Neural progenitor cell (in vitro differentiated cells): ENCODE data around the gene ZSCAN9. TPM values are rescaled to one million over a fixed set of nuclear protein-coding genes. Genes with fewer than 3 reads are reported as not detected.

Experiments
- DNase-seq: peaks from one replicate; pipeline ENCODE4 v3.0.0-alpha.2; 2016; ENCODE audit warnings: low spot score
- H2AFZ ChIP-seq: fragments of 200-600 bp; sonication (generic); replicated peaks from 2 replicates; pipeline ENCODE4 v1.6.1; 2016; ENCODE audit warnings: antibody characterized with exemption
- H3F3A ChIP-seq: fragments of 200-600 bp; sonication (generic); 2 replicates; pipeline ENCODE4 v1.6.1; 2016; ENCODE audit warnings: antibody characterized with exemption, low read depth
- H3K27ac ChIP-seq: fragments of 200-600 bp; sonication (generic); 2 replicates; pipeline ENCODE4 v1.5.1; 2016; ENCODE audit warnings: mild to moderate bottlenecking
- H3K27me3 ChIP-seq: fragments of 200-600 bp; sonication (generic); 2 replicates; pipeline ENCODE4 v1.6.1; 2016; ENCODE audit warnings: mild to moderate bottlenecking, moderate library complexity
- H3K36me3 ChIP-seq: fragments of 200-600 bp; sonication (generic); 2 replicates; pipeline ENCODE4 v1.5.1; 2016
- H3K4me1 ChIP-seq: fragments of 200-600 bp; sonication (generic); 2 replicates; pipeline ENCODE4 v1.6.1; 2016; ENCODE audit warnings: mixed run types
- H3K4me2 ChIP-seq: fragments of 200-600 bp; sonication (generic); 2 replicates; pipeline ENCODE4 v1.6.1; 2016
- H3K4me3 ChIP-seq: fragments of 200-600 bp; sonication (generic); 2 replicates; pipeline ENCODE4 v1.5.1; 2016
- H3K79me2 ChIP-seq: fragments of 200-600 bp; sonication (generic); 2 replicates; pipeline ENCODE4 v1.6.1; 2016; ENCODE audit warnings: low read depth
- H3K9ac ChIP-seq: fragments of 200-600 bp; sonication (generic); 2 replicates; pipeline ENCODE4 v1.6.1; 2016
- H3K9me3 ChIP-seq: fragments of 200-600 bp; sonication (generic); 2 replicates; pipeline ENCODE4 v1.5.1; 2016; ENCODE audit warnings: low read depth
- H4K20me1 ChIP-seq: fragments of 200-600 bp; sonication (generic); 2 replicates; pipeline ENCODE4 v1.6.1; 2016; ENCODE audit warnings: low read depth
- H3K27ac Mint-ChIP-seq: 3 replicates; pipeline ENCODE4 v1.8.0; 2021; ENCODE audit warnings: mixed read lengths
- H3K27me3 Mint-ChIP-seq: 2 replicates; pipeline ENCODE4 v1.8.0; 2022; ENCODE audit warnings: low read depth, mild to moderate bottlenecking, inconsistent platforms, moderate library complexity, mixed read lengths; ENCODE audit not compliant: insufficient read depth
- H3K36me3 Mint-ChIP-seq: 3 replicates; pipeline ENCODE4 v1.8.0; 2021; ENCODE audit warnings: mixed read lengths
- H3K4me1 Mint-ChIP-seq: 3 replicates; pipeline ENCODE4 v1.8.0; 2021; ENCODE audit warnings: mixed read lengths
- H3K4me3 Mint-ChIP-seq: 3 replicates; pipeline ENCODE4 v1.8.0; 2021; ENCODE audit warnings: mild to moderate bottlenecking, moderate library complexity, mixed read lengths
- H3K9me3 Mint-ChIP-seq: 3 replicates; pipeline ENCODE4 v1.8.0; 2020; ENCODE audit warnings: mixed read lengths
- EZH2 ChIP-seq: fragments of 200-600 bp; sonication (generic); IDR thresholded peaks from 2 replicates; pipeline ENCODE4 v1.6.1; 2017; ENCODE audit warnings: antibody characterized with exemption, mild to moderate bottlenecking, moderate library complexity
- EZH2phosphoT487 ChIP-seq: fragments of 200-600 bp; sonication (generic); IDR thresholded peaks from 2 replicates; pipeline ENCODE4 v1.6.1; 2017; ENCODE audit warnings: antibody characterized with exemption
- total RNA-seq: library from RNA; depleted of rRNA; stranded (reverse); fragments of >200 nt; gene quantifications from 2 replicates; pipeline ENCODE4 v1.2.3, GENCODE V29; 2015; ENCODE audit warnings: low replicate concordance
- TF ChIP-seq, protein P1 (sequence below): fragments of 200-600 bp; sonication (generic); IDR thresholded peaks from 2 replicates; pipeline ENCODE4 v1.5.1; 2017; ENCODE audit warnings: antibody characterized with exemption, mild to moderate bottlenecking

Gene ZSCAN9
- total RNA-seq, 1 donor from 2014 or later, result 34.6 TPM

- no peaks in the 10 kb centered on the region for H3K9me3 Mint-ChIP-seq
- H3K4me3 Mint-ChIP-seq, result peak overlapping the region; percentile 96
- H2AFZ ChIP-seq, result no peak overlapping the region
- H3K27ac ChIP-seq, result no peak overlapping the region
- peak overlapping the region; percentile 88 for H3K4me3 ChIP-seq
- peak overlapping the region; percentile 89 for H3K27ac Mint-ChIP-seq
- DNase-seq, result no peak
- H3F3A ChIP-seq, result peaks cover 7% of the 10 kb centered on the region
- peak overlapping the region; percentile 92 for H3K4me2 ChIP-seq
- peaks cover 14% of the 10 kb centered on the region for H3K4me1 ChIP-seq
- no peaks in the 10 kb centered on the region for H3K36me3 ChIP-seq
- H3K36me3 Mint-ChIP-seq, result peaks cover 22% of the 10 kb centered on the region
- H3K9me3 ChIP-seq, result no peaks in the 10 kb centered on the region
- peaks cover 4% of the 10 kb centered on the region for H3K27me3 Mint-ChIP-seq
- peaks cover 25% of the 10 kb centered on the region for H3K79me2 ChIP-seq
- peaks cover 10% of the 10 kb centered on the region for H3K4me1 Mint-ChIP-seq
- peaks cover 6% of the 10 kb centered on the region for H3K27me3 ChIP-seq
- TF ChIP-seq, protein P1, sequence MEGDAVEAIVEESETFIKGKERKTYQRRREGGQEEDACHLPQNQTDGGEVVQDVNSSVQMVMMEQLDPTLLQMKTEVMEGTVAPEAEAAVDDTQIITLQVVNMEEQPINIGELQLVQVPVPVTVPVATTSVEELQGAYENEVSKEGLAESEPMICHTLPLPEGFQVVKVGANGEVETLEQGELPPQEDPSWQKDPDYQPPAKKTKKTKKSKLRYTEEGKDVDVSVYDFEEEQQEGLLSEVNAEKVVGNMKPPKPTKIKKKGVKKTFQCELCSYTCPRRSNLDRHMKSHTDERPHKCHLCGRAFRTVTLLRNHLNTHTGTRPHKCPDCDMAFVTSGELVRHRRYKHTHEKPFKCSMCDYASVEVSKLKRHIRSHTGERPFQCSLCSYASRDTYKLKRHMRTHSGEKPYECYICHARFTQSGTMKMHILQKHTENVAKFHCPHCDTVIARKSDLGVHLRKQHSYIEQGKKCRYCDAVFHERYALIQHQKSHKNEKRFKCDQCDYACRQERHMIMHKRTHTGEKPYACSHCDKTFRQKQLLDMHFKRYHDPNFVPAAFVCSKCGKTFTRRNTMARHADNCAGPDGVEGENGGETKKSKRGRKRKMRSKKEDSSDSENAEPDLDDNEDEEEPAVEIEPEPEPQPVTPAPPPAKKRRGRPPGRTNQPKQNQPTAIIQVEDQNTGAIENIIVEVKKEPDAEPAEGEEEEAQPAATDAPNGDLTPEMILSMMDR, result no peak
- TF ChIP-seq EZH2 (no peak), EZH2phosphoT487 (no peak)
- no peak overlapping the region for H3K9ac ChIP-seq
- H4K20me1 ChIP-seq, result peaks cover 6% of the 10 kb centered on the region
These were observed 55.7 kb downstream of the ZSCAN9 start for GRCh38 chr6:28280595-28281287.

GRCh38 chr6:28281288-28282064 lies 56.4 kb downstream of the ZSCAN9 start, which contains the start of gene PGBD1:
TSS of gene PGBD1 (plus strand) at chr6:28281572. CDS start at chr6:28283814, 2,242 bp downstream.
- H3K4me2 ChIP-seq, result peak within 1 kb of the TSS; percentile 92
- peaks cover 3% of the 10 kb centered on the region for H3K27me3 Mint-ChIP-seq
- peaks cover 25% of the 10 kb centered on the region for H3K79me2 ChIP-seq
- peaks cover 6% of the 10 kb centered on the region for H4K20me1 ChIP-seq
- peak within 1 kb of the TSS; percentile 77 for H3K9ac ChIP-seq
- H3K9me3 ChIP-seq, result no peaks in the 10 kb centered on the region
- DNase-seq, result peak; percentile 95
- H3K4me3 ChIP-seq, result peak within 1 kb of the TSS; percentile 88
- H3K27me3 ChIP-seq, result peaks cover 6% of the 10 kb centered on the region
- peaks cover 7% of the 10 kb centered on the region for H3F3A ChIP-seq
- peaks cover 18% of the 10 kb centered on the region for H3K36me3 Mint-ChIP-seq
- peak within 1 kb of the TSS; percentile 96 for H3K4me3 Mint-ChIP-seq
- no peak within 1 kb of the TSS for H3K27ac ChIP-seq
- H3K27ac Mint-ChIP-seq, result peak within 1 kb of the TSS; percentile 89
- H3K4me1 Mint-ChIP-seq, result peaks cover 10% of the 10 kb centered on the region
- H3K9me3 Mint-ChIP-seq, result no peaks in the 10 kb centered on the region
- no peaks in the 10 kb centered on the region for H3K36me3 ChIP-seq
- TF ChIP-seq EZH2, result peak; percentile 38
- no peak for TF ChIP-seq EZH2phosphoT487
- H3K4me1 ChIP-seq, result peaks cover 14% of the 10 kb centered on the region
- H2AFZ ChIP-seq, result peak within 1 kb of the TSS; percentile 93

DNA sequence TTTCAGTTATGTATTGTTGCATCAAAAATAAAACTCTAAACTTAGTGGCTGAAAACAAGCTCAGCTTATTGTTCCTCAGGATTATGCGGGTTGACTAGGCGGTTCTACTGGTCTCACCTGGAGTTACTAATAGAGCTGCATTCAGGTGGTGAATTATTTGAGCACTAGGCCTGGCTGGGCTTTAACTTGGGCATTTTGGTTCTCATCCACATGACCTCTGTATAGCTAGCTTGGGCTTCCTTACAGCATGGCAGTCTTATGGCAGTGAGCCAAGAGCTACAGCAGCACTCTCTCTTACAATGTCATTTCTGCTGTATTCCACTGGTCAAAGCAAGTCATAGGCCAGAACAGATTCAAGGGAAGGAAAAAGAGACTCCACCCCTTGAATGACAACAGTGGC lies 57.9 kb downstream of the ZSCAN9 start:
- peaks cover 25% of the 10 kb centered on the region for H3K79me2 ChIP-seq
- H2AFZ ChIP-seq, result no peak overlapping the region
- TF ChIP-seq, protein P1, result no peak
- TF ChIP-seq EZH2phosphoT487 (no peak), EZH2 (no peak)
- H3K4me3 Mint-ChIP-seq, result peak overlapping the region; percentile 96
- H3K9me3 ChIP-seq, result no peaks in the 10 kb centered on the region
- peak overlapping the region; percentile 92 for H3K4me2 ChIP-seq
- H3K9ac ChIP-seq, result no peak overlapping the region
- peaks cover 6% of the 10 kb centered on the region for H4K20me1 ChIP-seq
- peaks cover 10% of the 10 kb centered on the region for H3K4me1 Mint-ChIP-seq
- peaks cover 6% of the 10 kb centered on the region for H3K27me3 ChIP-seq
- peaks cover 6% of the 10 kb centered on the region for H3K36me3 ChIP-seq
- no peak for DNase-seq
- peak overlapping the region; percentile 88 for H3K4me3 ChIP-seq
- H3K9me3 Mint-ChIP-seq, result no peaks in the 10 kb centered on the region
- peaks cover 14% of the 10 kb centered on the region for H3K4me1 ChIP-seq
- H3K27me3 Mint-ChIP-seq, result no peaks in the 10 kb centered on the region
- H3K27ac ChIP-seq, result no peak overlapping the region
- H3K27ac Mint-ChIP-seq, result no peak overlapping the region
- peaks cover 32% of the 10 kb centered on the region for H3K36me3 Mint-ChIP-seq
- peaks cover 7% of the 10 kb centered on the region for H3F3A ChIP-seq

Other genes with a start within 250 kb of the ZSCAN9 start
- 1.9 and 2.1 TPM in 2 replicates for gene ZNF165, start 144.7 kb upstream of the ZSCAN9 start, total RNA-seq
- gene ZSCAN16, start 100.7 kb upstream of the ZSCAN9 start, total RNA-seq, result 8.4 and 17.7 TPM in 2 replicates
- 42.7 and 43.1 TPM in 2 replicates for gene ZKSCAN8, start 83.4 kb upstream of the ZSCAN9 start, total RNA-seq
- 5.9 and 9.8 TPM in 2 replicates for gene ZKSCAN4, start 27.0 kb downstream of the ZSCAN9 start, total RNA-seq
- not detected in 2 replicates for gene NKAPL, start 34.0 kb downstream of the ZSCAN9 start, total RNA-seq
- gene ZSCAN26, start 41.9 kb downstream of the ZSCAN9 start, total RNA-seq, result 36.8 and 40.5 TPM in 2 replicates
- 13.6 and 13.8 TPM in 2 replicates for gene PGBD1, start 56.3 kb downstream of the ZSCAN9 start, total RNA-seq
- 6.6 and 8.3 TPM in 2 replicates for gene ZSCAN31, start 110.9 kb downstream of the ZSCAN9 start, total RNA-seq
- gene ZKSCAN3, start 124.7 kb downstream of the ZSCAN9 start, total RNA-seq, result 9.0 and 12.3 TPM in 2 replicates
- gene ZSCAN12, start 174.5 kb downstream of the ZSCAN9 start, total RNA-seq, result 15.1 and 20.7 TPM in 2 replicates
- 20.4 and 21.3 TPM in 2 replicates for gene ZSCAN23, start 218.2 kb downstream of the ZSCAN9 start, total RNA-seq